Stimulated activated CD8-positive, alpha-beta memory T cell treated with anti-CD3 and anti-CD28 coated beads, Interleukin-12 subunit alpha, Interleukin-12 subunit beta, amount 100 ng/mL, for 24 hours (primary cell): Measurements from ENCODE around the gene SLC38A11.
"Not testable (repeated sequence)": the region's sequence is repeated elsewhere in the genome, so short reads cannot be mapped to it uniquely, and the experiment has no call there.

Source experiments
- DNase-seq: peaks from one replicate; pipeline ENCODE4 v3.0.0-alpha.2; 2020; ENCODE audit errors: extremely low read depth

The SLC38A11 gene, protein sequence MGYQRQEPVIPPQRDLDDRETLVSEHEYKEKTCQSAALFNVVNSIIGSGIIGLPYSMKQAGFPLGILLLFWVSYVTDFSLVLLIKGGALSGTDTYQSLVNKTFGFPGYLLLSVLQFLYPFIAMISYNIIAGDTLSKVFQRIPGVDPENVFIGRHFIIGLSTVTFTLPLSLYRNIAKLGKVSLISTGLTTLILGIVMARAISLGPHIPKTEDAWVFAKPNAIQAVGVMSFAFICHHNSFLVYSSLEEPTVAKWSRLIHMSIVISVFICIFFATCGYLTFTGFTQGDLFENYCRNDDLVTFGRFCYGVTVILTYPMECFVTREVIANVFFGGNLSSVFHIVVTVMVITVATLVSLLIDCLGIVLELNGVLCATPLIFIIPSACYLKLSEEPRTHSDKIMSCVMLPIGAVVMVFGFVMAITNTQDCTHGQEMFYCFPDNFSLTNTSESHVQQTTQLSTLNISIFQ

DNA sequence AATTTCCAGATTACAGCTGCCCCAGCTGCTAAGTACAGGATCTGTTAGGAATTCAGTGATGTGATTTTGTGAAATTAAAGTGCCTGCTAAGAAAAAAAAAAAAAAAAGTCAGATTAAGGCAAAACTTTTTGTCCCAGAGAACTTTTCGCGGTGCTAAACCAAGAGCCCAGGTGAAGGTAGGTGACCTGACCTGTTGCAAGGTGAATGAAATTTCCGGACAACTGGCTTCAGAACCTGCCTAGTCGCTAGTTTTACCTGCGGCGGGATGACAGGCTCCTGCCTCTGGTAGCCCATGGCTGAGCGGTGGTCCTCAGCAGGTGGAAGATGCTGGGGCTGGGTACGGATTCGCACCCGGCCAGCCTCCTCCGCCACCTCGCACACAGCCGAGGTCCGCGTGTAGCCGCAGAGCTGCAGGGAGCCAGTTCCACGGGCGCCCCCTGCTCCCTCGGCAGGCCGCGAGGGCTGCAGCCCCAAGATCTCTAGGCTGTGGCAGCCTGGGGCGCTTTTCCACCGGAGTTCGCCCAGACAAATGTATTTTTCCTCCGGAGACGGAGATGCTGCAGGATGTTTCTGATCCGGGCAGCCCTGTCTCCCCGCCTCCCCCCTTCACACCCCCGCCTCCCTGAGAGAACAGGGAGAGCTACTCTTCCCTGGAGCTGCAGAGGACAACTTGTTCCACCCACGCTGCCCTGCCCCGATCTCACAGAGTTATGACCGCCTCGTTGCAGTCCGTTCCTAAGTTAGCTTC lies at the start of gene SLC38A11:
SLC38A11 (minus strand) TSS at position 572 of the 748 bp plus-strand sequence; CDS start at position 294, 278 bp downstream.
- DNase-seq: no peak

DNA sequence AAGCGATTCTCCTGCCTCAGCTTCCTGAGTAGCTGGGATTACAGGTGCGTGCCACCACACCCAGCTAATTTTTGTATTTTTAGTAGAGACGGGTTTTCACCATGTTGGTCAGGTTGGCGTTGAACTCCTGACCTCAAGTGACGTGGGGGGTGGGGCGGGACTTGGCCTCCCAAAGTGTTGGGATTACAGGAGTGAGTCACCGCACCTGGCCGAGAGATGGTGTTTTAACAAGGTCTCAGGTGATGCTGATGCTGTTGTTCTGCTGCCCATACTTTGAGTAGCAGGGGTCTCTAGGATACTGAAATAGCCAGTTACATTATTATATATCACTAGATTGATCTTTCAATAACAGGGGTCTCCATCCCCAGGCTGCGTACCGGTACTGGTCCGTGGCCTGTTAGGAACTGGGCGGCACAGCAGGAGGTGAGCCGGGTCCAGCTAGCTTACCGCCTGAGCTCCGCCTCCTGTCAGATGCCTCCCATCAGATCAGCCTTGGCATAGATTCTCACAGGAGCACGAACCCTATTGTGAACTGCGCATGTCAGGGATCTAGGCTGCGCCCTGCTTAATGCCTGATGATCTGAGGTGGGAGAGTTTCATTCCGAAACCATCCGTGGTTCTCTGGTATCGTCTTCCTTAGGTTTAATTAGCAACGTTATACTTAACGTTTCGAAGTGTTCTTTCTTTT lies 48.3 kb upstream of the SLC38A11 start:
- DNase-seq: no peak

DNA sequence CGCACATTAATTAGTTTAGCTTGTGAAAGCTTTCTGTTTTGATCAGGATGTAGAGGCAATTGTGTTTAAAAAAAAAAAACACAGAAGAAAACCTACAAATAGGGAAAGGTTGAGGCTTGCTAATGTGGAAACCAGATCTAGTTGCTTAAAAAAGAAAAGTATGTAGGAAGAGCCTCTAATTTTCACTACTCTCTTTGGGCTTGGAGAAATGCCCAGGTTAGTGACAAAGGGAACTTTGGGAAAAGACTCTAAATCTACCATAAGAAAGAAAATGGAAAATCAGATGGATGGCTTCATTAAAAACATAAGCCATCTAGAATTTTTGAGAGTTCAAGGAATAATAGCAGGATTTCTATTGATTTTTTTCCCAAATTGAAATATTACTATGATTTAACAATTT lies 47.3 kb upstream of the SLC38A11 start:
- DNase-seq: no peak

DNA sequence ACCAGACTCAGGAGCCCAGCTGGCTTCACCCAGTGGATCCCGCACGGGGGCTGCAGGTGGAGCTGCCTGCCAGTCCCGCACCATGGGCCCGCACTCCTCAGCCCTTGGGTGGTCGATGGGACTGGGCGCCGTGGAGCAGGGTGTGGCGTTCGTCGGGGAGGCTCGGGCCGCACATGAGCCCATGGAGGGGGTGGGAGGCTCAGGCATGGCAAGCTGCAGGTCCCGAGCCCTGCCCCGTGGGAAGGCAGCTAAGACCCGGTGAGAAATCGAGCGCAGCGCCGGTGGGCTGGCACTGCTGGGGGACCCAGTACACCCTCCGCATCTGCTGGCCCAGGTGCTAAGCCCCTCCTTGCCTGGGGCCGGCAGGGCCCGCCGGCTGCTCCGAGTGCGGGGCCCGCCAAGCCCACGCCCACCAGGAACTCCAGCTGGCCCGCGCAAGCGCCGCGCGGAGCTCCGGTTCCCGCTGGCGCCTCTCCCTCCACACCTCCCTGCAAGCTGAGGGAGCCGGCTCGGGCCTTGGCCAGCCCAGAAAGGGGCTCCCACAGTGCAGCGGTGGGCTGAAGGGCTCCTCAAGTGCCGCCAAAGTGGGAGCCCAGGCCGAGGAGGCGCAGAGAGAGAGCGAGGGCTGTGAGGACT lies 39.5 kb upstream of the SLC38A11 start:
- DNase-seq: not testable (repeated sequence)

DNA sequence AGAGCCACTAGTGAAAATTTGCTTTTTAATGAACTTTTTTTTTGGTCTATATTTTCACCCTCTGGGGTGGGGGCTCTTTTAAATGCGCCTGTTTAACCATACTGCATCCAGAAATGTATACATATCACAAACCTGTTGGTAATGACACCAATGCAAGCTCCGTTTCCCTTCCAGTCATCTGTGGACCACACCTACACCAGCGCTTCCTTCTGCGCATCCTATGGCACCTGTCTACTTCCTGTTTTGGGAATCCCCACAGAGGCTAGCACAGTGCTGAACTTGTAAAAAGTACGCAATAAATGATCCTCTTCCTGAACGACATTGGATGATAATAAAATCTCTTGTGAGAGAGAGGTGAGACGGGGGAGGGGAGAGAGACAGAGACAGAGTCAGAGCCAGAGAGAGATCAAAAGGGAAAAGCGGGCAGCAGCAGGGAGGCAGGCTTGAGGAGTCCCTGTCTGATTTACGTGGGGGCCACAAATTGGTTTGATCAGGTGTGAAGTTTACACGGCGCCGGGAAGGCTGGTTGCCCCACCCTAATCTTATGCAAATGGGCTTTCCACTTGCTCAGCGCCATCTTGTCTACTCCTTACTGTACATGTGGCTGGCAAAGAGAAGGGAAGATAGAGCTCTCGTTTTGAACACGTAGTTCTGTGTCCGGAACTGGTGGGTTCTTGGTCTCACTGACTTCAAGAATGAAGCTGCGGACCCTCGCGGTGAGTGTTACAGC lies 38.1 kb upstream of the SLC38A11 start:
- DNase-seq: no peak

DNA sequence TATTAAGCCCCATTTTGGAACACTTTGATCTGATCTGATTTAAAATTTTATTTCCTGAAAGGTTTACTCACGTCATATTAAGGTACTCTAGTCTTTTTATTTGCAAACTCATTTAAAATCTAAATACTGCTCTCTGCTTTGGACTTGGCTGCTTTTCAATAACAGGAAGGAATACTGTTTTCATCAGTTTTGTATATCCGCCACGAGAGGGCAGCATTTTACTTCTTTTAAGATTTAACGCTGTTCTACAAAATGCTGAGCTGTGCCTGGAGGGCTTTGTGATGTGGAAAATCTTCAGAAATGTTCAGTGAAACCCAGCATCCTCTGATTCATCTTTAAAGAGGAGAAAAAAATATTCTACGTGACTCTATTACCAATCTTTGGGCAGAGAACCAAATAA lies 37.5 kb upstream of the SLC38A11 start:
- no peak for DNase-seq

DNA sequence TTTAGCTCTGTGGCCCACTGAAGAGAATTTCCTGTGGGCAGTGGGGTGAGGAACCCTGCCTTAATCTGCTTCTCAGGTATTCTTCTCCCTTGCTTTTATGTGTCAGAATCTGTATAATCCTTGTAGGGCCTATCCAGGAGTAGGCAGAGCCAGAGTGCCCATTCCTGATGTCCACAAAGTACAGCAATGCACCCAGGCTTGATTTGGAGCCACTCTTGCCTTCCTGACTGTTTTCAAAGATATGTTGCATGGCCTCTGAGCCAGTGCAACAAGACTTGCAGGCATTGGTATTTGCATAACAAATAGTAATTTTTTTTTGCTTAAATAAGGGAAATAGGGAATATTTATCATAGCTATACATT lies 36.7 kb upstream of the SLC38A11 start:
- DNase-seq: not testable (repeated sequence)

DNA sequence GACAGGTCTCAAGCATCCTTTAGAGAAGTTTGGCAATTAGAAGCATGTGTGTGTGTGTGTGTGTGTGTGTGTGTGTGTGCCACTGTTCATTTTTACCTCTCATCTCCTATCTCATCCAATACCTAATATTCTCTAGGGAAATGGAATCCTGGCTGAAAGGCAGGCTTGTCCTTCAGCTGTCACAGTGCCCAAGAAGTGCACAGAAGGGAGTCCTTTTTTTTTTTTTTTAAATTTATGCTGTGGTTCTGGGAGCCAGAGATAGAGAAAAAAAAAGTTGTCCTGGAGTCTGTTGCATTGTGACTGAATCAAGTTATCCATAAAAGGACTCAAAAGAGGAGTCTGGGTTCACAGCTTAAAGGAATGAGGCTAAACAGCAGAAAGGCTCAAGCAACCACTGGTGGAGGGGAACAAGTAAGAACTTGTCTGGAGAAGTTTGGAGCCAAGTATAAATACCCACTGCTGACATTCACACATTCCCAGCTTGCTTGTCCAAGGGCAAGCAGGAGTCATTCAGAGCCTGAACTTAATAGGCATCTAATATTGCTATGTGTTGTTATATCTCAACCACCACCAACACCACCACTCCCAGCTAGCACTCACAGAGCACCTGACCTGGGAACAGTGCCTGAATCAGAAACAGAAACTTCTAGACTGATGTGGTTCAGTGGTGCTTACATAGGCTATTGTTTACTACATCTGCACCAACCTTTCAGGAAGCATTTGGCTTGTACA lies 36.2 kb upstream of the SLC38A11 start:
- DNase-seq: not testable (repeated sequence)

DNA sequence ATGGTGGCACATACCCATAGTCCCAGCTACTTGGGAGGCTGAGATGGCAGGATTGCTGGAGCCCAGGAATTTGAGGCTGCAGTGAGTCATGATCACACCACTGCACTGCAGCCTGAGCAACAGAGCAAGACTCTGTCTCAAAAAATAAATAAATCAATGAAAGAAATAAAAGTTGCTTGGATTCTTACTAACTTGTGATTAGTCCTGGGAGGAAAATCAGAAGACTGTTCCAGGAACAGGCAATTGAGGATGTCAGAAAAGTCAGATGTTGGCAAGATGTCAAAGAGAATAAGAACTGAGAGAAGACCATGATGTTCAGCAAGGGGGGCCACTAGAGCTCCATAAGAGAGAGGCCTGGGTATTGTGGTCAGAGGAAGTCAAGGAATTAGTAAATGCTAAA lies 35.6 kb upstream of the SLC38A11 start:
- not testable (repeated sequence) for DNase-seq

DNA sequence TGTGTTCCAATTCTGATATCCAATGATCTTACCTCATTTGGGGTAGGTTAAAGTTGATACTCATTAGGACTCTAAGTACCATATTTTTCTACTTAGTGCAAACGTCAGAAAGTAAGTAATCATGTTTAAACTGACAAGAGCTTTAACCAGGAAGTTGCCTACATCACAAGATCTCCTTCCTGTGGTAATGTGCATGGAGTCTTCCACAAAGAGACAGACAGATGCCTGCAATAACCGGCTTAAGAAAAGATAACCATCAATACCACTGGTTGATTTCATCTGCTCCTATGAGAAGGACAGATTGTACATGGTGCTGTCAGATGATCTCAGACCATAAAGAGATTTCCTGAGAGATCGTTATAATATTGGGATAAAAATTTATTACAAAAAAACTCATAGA lies 33.5 kb upstream of the SLC38A11 start:
- not testable (repeated sequence) for DNase-seq

DNA sequence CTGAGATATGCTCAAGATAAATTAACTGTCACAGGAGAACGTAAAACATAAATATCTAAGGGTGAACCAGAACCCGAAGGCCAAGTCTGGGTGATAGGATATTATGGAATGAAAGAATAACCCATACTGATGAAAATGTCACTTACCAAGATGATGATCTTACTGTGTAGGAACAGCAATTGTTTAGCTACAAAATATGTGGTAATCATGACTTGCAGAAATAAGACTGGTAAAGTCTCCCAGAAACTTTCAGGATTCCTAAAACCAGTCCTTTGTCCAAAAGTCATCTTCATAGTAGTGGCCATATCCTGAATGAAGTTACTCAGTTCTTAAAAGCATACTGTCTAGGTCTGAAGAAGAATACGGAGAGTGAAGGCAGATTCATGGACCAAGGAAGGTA lies 30.7 kb upstream of the SLC38A11 start:
- DNase-seq: not testable (repeated sequence)

DNA sequence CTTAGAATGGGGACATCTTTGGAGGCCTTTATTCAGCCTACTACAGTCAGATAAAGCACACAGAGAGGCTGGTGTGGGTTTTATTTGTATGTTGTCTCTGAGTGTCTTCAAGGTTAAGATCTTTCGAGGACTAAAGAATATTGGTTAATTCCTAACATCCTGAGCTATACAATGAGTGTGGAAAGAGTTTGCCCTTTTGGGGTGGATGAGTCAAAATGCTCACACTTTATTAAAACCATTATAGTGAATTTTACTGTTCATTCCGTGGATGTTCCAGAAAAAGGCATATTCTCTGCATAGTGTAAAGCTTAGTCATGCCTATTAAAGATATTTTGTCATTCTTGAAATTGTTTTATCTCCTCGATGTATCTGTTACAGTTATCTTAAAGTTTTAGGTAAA lies 29.1 kb upstream of the SLC38A11 start:
- DNase-seq: no peak

DNA sequence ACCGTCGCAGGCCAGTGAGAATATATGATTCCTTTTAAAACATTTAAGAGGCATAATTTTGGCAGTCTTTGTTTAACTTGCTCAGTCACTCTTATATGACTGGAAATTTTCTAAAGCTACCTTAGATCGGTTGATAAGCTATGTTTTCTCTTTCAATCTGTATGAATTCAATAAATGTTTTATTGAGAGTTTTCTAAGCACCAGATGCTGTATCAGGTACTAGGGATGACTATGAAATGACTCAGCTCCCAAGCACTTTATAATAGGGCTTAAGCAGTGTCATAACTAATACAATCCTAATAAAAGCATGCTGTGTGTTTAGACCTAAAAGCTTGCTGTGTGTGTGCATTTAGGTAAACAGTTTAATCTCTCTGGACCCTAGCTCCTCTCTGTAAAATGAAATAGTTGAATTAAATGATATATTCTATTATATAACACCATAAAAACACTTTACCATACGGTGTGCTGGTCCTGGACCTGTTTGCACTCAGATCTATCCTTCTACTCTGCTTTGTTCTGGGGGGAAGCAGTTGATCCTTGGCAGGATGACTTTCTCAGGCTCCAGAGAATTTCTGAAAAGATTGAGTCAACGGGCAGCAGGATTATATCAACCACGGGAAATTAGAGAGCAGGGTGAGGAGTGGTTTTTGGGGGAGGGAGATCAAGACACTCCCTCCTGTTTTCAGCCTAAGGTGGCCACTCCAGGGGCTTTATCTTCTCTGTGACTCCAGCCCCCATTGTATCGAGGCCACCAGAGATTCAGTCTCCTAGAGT lies 26.1 kb upstream of the SLC38A11 start:
- no peak for DNase-seq

DNA sequence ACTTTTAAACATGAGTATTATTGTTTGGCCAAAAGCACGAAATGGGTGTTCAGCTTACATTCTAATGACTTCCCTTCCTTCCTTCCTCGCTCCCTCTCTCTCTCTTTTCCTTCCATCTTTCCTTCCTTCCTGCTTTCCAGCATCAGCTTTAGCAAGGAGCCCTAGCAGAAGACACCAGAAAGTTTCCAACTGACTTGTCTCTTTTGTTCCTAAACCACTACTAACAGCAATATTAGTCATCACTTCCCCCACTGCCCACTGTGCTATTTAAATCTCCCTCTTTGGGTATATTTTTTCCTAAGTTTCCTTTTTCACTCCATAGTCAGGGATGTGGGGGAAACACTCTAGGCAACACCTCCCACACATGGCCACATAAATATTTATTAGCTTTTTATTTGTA lies 25.4 kb upstream of the SLC38A11 start:
- DNase-seq: not testable (repeated sequence)

DNA sequence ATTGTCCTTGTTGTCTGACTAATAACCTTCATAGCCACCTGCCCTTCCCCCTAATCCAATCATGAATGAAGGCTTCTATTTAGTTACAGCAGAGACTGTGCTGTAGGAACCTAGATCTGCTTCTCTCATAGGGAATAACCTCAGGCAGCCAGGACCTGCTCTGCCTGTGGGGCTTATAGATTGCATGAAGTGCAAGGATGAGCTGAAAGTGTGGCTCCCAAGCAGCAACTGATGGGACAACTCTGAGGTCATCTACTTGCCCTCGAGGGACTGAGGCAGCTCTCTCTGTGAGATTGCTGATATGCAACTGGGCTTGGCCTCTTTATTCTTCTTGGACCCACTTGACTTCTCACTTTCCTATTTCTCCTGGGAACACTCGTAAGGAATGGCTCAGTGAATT lies 23.8 kb upstream of the SLC38A11 start:
- DNase-seq: no peak

DNA sequence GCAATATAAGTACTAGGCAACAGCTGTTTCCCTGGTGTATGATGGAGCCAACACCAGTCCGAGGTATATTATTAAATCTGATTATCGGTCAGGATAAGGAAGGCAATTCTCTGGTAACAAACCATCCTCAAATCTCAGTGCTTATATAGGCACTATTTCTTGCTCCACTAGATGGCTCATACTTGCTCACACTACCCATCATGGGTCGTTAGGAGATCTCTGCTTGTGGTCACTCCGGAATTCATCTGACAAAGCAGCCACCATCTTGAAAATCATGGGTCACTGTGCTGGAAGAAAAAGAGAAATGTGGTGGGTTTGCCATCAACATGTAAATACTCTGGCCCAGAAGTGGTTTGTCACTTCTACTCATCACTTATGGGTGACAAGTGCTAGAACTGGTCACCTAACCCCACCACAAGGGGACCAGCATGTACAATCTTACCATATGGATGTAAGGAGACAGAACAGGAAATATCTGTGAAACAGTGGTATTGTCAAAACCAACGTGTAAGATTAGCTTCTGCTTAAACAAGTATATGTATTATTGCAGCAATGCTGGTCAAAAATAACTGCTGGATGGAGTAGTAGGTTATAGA lies 21.6 kb upstream of the SLC38A11 start:
- DNase-seq: not testable (repeated sequence)

DNA sequence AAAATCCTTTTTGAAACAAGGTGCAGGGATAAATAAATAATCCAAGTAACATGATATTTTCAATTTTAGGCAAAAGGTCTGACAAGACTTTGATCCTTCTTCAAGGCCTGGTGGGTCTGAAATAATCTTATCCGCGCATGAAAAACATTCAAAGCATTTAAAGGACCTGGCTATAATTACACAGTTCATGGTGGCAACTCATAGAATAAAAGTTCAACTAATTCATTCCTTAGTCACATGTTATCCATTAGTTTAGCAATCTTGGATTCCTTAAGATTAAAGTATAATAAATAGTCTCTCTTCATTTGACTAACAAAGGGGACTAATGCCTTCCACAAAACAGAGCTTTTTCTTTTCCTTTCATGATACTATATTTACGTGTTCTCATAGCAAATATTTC lies 21.0 kb upstream of the SLC38A11 start:
- DNase-seq: no peak

DNA sequence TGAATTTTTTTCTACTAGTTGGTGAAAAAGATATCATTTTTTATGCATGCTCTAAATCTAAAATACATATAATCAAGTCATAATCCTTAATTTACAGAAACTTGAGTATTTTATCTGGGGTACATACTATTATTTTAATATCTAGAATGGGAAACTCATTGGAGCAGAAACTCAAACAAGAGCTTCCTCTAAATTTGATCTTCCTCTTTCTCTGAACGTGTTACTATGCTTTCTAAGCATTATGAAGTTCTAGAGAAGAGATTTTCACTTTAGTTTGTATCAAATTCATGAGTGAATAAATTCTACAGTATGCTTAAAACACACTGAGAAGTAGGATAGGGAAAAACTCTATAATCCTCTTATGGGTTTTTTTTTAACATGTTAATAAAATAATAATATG lies 20.6 kb upstream of the SLC38A11 start:
- DNase-seq: no peak

DNA sequence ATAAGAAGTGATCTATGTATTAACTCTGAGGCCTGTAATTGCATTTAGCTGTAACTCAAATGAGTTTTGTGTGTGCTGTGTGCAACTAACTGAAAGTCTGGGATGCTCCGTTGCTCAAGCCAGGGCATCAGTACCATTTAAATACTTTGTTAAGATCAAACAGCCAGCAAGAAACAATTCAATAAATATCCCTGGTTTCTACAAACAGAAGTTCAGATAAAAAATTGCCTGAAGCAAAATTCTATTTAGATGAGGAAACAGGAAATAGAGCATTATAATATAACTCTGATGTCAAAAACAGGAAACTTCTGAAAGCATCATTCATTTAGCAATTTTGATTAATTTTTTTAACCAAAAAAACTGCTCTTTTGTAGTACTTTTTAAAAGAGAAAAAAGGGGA lies 18.9 kb upstream of the SLC38A11 start:
- no peak for DNase-seq
